ENCODE measurements around the gene CCDC88B.
"Not testable (repeated sequence)": the region's sequence is repeated elsewhere in the genome, so short reads cannot be mapped to it uniquely, and the experiment has no call there.

CCDC88B gene

DNA sequence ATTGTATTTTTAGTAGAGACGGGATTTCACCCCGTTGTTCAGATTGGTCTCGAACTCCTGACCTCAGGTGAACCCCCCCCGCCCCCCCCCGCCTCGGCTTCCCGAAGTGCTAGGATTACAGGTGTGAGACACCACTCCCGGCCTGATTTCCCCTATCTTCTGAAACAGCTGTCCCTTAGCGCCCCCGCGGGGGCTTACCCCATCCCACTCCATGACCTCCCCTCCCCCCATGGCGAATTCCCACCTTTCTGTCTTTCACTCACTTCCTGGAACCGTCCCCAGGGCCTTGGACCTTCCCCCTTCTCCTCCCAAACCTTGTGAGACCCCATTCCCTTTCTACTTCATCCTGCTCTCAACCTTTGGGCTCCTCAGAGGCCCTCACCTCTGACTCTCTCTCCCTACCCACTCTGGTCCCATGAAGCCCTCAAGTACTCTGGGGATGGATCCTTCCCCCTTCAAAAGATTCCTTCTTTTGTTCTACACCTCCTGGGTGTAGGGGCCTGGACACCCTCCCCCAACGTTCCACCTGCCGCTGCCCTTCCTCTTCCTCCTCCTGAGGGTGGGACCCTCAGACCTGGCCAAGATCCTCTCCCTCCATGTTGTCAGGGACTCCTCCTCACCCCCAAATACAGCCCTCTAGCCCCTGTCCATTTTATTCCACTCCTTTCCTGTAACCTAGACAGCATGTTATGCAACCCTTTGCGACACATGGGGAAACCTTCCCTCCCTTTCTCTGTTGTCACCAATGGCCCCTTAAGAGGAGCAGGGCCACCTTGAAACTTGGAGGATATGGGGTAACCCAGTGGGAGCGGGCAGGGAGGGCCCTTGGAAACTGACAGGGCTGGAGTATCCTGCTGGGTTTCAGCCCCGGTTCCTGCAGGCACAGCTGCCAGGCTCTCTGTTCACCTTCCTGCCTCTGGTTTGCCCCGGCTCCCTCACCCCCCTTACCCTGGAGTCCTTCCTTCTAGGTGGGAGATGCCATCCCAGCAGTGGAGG, 20.9 kb upstream of the CCDC88B start:
- peak overlapping the region; percentile 85 for H3K4me3 ChIP-seq (ENCODE audit: low read length)
- no peak for DNase-seq (ENCODE audit: low read depth, low spot score)

DNA sequence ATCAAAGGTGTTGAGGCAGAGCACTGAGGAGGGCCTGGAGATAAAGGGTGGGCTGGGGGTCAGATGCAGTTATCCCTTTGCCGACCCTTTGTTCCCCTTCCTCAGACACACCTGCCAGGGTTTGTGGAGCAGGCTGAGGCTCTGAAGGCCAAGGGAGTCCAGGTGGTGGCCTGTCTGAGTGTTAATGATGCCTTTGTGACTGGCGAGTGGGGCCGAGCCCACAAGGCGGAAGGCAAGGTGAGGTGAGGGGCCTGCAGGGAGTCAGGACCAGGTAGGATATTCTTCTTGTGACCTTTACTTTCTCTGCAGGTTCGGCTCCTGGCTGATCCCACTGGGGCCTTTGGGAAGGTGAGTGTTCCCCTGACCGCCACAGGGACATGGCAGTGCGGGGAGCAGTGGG, 19.4 kb upstream of the CCDC88B start:
- no peak for DNase-seq (ENCODE audit: low read depth, low spot score)
- H3K4me3 ChIP-seq (ENCODE audit: low read length) = no peak overlapping the region

DNA sequence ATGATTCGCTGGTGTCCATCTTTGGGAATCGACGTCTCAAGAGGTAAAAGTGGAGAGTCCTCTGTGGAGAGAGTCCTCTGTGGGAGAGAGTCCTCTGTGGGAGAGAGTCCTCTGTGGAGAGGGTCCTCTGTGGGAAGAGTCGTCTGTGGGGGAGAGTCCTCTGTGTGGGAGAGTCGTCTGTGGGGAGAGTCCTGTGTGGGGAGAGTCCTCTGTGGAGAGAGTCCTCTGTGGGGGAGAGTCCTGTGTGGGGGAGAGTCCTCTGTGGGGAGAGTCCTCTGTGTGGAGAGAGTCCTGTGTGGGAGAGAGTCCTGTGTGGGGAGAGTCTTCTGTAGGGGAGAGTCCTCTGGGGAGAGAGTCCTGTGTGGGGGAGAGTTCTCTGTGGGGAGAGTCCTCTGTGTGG, 19.0 kb upstream of the CCDC88B start:
- no peak for DNase-seq (ENCODE audit: low read depth, low spot score)
- H3K4me3 ChIP-seq (ENCODE audit: low read length) = no peak overlapping the region

GRCh38 chr11:64321533-64321932, 18.5 kb upstream of the CCDC88B start:
- DNase-seq (ENCODE audit: low read depth, low spot score) = no peak

DNA sequence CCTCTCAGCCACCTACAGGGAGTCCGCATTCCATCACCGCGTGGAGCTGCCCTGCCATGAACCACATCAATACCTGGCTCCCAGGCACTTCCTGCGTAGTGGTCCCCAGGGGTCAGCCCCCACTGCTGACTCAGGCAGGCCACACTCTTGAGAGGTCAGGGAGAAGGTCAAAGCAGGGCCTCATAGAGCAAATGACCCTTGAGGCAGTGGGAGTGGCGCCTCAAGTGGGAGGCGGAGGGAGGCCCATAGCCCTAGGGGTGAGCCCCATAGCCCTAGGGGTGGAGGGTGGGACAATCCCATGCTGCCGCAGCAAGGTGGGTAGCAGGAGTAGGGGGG, 17.1 kb upstream of the CCDC88B start:
- H3K4me3 ChIP-seq (ENCODE audit: low read length) = no peak overlapping the region
- DNase-seq (ENCODE audit: low read depth, low spot score) = no peak

More at GRCh38 chr11:64321533-64321932, 18.5 kb upstream of the CCDC88B start:
- H3K4me3 ChIP-seq (ENCODE audit: low read length) = no peak overlapping the region

- peak overlapping the region; percentile 5; the same call in 1 of the 2 replicates for H3K4me3 ChIP-seq (ENCODE audit: low read length)
- peak; percentile 70 for DNase-seq (ENCODE audit: low read depth, low spot score)
These were observed 16.6 kb upstream of the CCDC88B start for GRCh38 chr11:64323373-64323772.

DNA sequence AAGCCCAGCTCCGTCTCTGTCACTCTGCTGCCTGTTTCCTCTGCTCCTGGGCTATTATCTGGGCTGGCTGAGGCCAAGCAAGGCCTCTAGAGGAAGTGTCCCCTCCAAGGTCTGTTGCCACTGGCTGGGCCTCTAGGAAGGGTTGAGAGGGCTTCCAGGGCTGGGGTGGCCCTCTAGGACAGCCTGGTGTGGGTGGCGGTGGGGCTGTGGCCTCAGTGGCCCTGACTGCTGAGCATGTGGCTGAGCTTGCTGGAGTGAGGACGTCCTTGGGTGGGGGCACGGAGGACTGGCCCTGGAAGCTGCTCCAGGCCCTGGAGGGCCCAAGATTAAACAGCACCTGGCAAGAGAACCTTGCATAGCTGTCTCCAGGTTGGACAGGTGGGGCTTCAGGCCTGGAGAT, 16.0 kb upstream of the CCDC88B start:
- DNase-seq (ENCODE audit: low read depth, low spot score); H3K4me3 ChIP-seq (ENCODE audit: low read length): not testable (repeated sequence)

DNA sequence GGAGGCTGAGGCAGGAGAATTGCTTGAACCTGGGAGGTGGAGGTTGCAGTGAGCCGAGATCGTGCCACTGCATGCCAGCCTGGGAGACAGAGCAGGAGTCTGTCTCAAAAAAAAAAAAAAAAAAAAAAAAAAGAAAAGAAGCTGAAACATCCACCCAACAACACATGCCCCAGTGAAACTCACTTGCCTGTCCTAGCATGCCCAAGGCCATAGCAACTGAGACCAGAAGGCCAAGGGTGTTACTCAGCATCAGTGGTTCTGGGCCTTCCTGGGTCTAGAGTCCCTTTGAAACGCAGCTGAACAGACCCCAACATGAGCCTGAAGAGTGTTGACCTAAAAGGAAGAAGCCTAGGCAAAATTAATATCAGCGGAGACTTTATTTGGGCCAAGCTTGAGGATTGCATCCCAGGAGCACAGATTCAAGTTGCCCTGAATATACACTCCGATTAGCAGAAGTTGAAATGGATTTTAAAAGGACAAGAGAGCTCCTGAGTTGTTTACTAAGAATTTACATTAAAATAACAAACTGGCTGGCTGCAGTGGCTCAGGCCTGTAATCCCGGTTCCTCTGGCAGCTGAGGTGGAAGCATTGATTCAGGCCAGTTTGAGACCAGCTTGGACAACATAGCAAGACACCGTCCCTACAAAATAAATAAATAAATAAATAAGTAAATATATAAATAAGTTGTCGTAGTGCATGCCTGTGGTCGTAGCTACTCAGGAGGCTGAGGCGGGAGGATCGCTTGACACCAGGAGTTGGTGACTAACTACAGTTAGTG, 15.1 kb upstream of the CCDC88B start:
- DNase-seq (ENCODE audit: low read depth, low spot score) = no peak
- H3K4me3 ChIP-seq (ENCODE audit: low read length) = no peak overlapping the region

- DNase-seq (ENCODE audit: low read depth, low spot score) = no peak
- no peak overlapping the region for H3K4me3 ChIP-seq (ENCODE audit: low read length)
These were observed 12.6 kb upstream of the CCDC88B start for GRCh38 chr11:64327375-64327774.

DNA sequence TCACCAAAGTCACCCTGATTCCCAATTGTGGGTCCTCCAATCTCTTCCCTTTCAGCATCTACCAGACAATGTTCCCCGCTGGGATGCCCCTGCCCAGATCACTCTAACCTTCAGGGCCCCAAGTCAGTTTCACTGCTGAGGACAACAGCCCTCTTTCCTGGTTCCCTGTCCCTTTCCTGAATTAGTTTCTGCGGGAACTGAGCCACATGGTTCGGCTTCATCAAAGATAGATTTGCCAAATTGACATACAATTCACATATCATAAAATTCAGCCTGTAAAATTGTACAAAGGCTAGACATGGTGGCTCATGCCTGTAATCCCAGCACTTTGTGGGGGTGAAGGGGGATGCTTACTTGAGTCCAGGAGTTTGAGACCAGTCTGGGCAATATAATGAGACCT, 12.0 kb upstream of the CCDC88B start:
- DNase-seq (ENCODE audit: low read depth, low spot score) = no peak
- no peak overlapping the region for H3K4me3 ChIP-seq (ENCODE audit: low read length)

- DNase-seq (ENCODE audit: low read depth, low spot score) = no peak
- H3K4me3 ChIP-seq (ENCODE audit: low read length) = no peak overlapping the region
These were observed 9.1 kb upstream of the CCDC88B start for GRCh38 chr11:64330888-64331287.

GRCh38 chr11:64331569-64332371, 8.2 kb upstream of the CCDC88B start:
- DNase-seq (ENCODE audit: low read depth, low spot score) = peak; percentile 51
- H3K4me3 ChIP-seq (ENCODE audit: low read length) = no peak overlapping the region

DNA sequence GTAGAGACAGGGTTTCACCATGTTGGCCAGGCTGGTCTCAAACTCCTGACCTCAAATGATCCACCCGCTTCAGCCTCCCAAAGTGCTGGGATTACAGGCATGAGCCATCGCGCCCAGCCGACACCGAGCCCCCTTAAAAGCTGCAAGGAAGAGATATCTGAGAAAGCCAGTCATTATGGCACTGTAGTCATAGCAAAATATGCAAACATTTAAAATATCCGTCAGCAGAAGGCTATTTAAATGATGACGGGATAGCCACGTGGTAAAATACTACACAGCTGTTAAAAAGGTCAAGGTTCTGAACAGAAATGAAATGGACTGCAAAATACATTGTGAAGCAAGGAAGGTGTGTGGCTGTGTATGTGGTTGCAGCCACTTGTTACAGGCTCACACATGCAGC, 6.4 kb upstream of the CCDC88B start:
- no peak for DNase-seq (ENCODE audit: low read depth, low spot score)
- H3K4me3 ChIP-seq (ENCODE audit: low read length) = no peak overlapping the region

- DNase-seq (ENCODE audit: low read depth, low spot score) = no peak
These were observed 5.0 kb upstream of the CCDC88B start for GRCh38 chr11:64334764-64335735.

GRCh38 chr11:64337538-64338249, 2.3 kb upstream of the CCDC88B start:
- H3K4me3 ChIP-seq (ENCODE audit: low read length) = no peak overlapping the region
- DNase-seq (ENCODE audit: low read depth, low spot score) = no peak

More at GRCh38 chr11:64334764-64335735, 5.0 kb upstream of the CCDC88B start:
- no peak overlapping the region for H3K4me3 ChIP-seq (ENCODE audit: low read length)

GRCh38 chr11:64338716-64339115, 1.3 kb upstream of the CCDC88B start:
- no peak overlapping the region for H3K4me3 ChIP-seq (ENCODE audit: low read length)
- DNase-seq (ENCODE audit: low read depth, low spot score) = no peak

DNA sequence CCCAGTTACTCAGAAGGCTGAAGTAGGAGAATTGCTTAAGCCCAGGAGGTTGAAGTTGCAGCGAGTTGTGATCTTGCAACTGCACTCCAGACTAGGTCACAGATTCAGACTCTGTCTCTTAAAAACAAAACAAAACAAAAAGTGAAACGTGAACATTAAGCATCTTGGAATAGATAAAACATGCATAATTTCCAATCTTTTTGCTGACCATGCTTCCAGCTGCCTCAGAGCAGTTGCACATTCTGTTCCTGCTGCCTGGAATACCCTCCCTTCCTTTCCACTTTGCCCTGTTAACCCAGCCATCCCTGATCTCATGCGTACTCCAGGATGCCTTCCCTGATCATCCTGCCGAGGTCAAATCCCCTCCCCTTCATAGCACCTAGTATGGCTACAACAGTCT, 718 bp upstream of the CCDC88B start:
- H3K4me3 ChIP-seq (ENCODE audit: low read length) = peak overlapping the region; percentile 48
- no peak for DNase-seq (ENCODE audit: low read depth, low spot score)

Data from Jurkat, Clone E6-1 (cell line).